Thymus (tissue), 11 donors: Measurements from ENCODE around the gene GFPT2. TPM values are rescaled to one million over a fixed set of nuclear protein-coding genes. Genes with fewer than 3 reads are reported as not detected.

Experiments used
- DNase-seq, 9 donors: peaks; one replicate each; pipeline ENCODE4 v3.0.0-alpha.2; 2013; ENCODE audit warnings: low spot score in 9 of 9, low read depth in 6 of 9, missing footprints in 1 of 9
- H3K27ac ChIP-seq, 2 donors: one replicate each; pipeline ENCODE4 v1.5.1; 2013; ENCODE audit warnings: control low read depth in 1 of 2, low read depth in 1 of 2, low read length in 1 of 2, mild to moderate bottlenecking in 1 of 2, moderate library complexity in 1 of 2
- H3K27me3 ChIP-seq, 2 donors: one replicate each; pipeline ENCODE4 v1.5.1; 2013; ENCODE audit warnings: low read length in 1 of 2; ENCODE audit not compliant: control insufficient read depth in 2 of 2, insufficient read depth in 1 of 2
- H3K36me3 ChIP-seq, 2 donors: one replicate each; pipeline ENCODE4 v1.5.1; 2013; ENCODE audit warnings: low read length in 1 of 2, mild to moderate bottlenecking in 1 of 2, moderate library complexity in 1 of 2; ENCODE audit not compliant: control insufficient read depth in 2 of 2, insufficient read depth in 2 of 2
- H3K4me1 ChIP-seq, 2 donors: one replicate each; pipeline ENCODE4 v1.5.1; 2013; ENCODE audit warnings: low read length in 2 of 2; ENCODE audit not compliant: control insufficient read depth in 2 of 2, insufficient read depth in 2 of 2
- H3K4me3 ChIP-seq, 2 donors: one replicate each; pipeline ENCODE4 v1.5.1; 2013; ENCODE audit warnings: low read length in 2 of 2, control low read depth in 1 of 2, mild to moderate bottlenecking in 1 of 2
- H3K9me3 ChIP-seq, 2 donors: one replicate each; pipeline ENCODE4 v1.5.1; 2013; ENCODE audit warnings: low read length in 1 of 2, mild to moderate bottlenecking in 1 of 2; ENCODE audit not compliant: control insufficient read depth in 2 of 2, insufficient read depth in 1 of 2
- WGBS: extraction: QIAGEN DNeasy Blood & Tissue Kit; methylation state at CpG from one replicate; pipeline ENCODE4 v1.1.7; 2013; 5-methylcytosine and 5-hydroxymethylcytosine counted together
- polyA plus RNA-seq: library from polyadenylated mRNA; stranded (reverse); fragments of 200-250 nt; gene quantifications from one replicate; pipeline ENCODE4 v1.2.3, GENCODE V29; 2013
- total RNA-seq: library from RNA; stranded (reverse); fragments of 120-200 nt; gene quantifications from one replicate; pipeline ENCODE4 v1.2.4, GENCODE V29; 2013
- donor health status: healthy.

Gene GFPT2
- total and polyA plus RNA-seq, 2 donors, result 0.85 to 3.1 TPM

DNA sequence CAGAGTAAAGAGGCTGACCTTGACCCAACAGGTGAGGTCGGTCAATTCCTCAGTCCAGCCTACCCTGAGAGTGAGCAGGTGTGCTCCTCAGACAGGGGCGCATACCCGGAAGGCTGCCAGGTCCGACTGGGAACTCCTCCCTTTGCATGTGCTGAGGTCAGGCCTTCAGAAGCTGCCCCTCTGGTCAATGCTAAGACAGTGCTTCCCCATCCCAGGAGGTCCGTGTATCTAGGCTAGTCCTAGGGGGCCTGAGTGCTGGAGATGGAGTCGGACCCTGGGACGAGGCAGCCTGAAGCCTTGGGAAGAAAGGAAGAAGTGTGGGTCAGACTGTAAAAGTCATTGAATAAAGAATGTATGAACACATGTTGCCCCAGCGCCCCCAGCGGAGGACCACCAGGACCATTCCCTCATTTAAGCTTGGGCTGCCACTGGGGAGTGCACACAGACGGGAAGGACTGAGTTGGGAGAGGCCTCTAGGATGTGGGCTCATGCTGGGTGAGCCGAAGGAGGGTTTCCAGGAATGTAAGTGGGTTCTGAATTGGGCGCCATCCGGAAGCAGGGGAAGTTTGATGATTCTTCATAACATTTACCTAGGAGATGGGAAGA lies 41.0 kb upstream of the GFPT2 start:
- no peak for DNase-seq
- H3K36me3 ChIP-seq, result no peaks in the 10 kb centered on the region
- no peak overlapping the region for H3K27ac ChIP-seq
- H3K27me3 ChIP-seq, result no peaks in the 10 kb centered on the region
- no peaks in the 10 kb centered on the region for H3K9me3 ChIP-seq
- no peak overlapping the region for H3K4me3 ChIP-seq
- no peaks in the 10 kb centered on the region for H3K4me1 ChIP-seq
- 94% methylated on average over 13 of the region's 13 CpGs for WGBS

DNA sequence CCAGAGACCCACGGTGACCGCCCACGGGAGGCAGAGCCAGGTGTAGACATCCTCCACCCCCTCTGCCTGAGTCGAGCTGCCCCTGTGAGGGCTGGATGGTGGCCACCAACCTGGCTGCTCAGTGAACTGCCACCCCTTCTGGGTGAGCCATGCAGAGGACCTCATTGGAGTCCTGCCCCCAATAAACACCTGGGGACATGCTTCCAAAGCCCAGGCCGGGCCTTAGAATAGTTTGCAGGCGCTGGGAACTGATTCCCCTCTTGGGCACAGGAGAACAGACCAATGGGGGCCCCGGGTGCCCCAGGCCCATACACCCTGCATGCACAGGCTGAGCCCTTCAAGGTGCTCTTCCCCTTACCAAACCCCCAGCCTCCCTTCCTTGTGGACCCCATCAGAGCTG lies 38.1 kb upstream of the GFPT2 start:
- no peak for DNase-seq
- H3K9me3 ChIP-seq, result no peaks in the 10 kb centered on the region
- no peaks in the 10 kb centered on the region for H3K36me3 ChIP-seq

GRCh38 chr5:180390441-180391190 lies 37.5 kb upstream of the GFPT2 start:
- no peaks in the 10 kb centered on the region for H3K9me3 ChIP-seq
- no peaks in the 10 kb centered on the region for H3K27me3 ChIP-seq
- H3K27ac ChIP-seq, result no peak overlapping the region
- 89% methylated on average over 15 of the region's 15 CpGs for WGBS
- no peaks in the 10 kb centered on the region for H3K4me1 ChIP-seq
- no peaks in the 10 kb centered on the region for H3K36me3 ChIP-seq
- no peak overlapping the region for H3K4me3 ChIP-seq
- DNase-seq, result no peak

More for the DNA sequence above, 38.1 kb upstream of the GFPT2 start:
- Histone ChIP-seq H3K4me3 (no peak overlapping the region), H3K27ac (no peak overlapping the region), H3K4me1 (no peaks in the 10 kb centered on the region), H3K27me3 (no peaks in the 10 kb centered on the region)
- 92% methylated on average over 7 of the region's 7 CpGs for WGBS

- WGBS, result 74% methylated on average over 39 of the region's 39 CpGs
- Histone ChIP-seq H3K4me1 (no peaks in the 10 kb centered on the region), H3K27ac (no peak overlapping the region), H3K36me3 (no peaks in the 10 kb centered on the region), H3K9me3 (no peaks in the 10 kb centered on the region), H3K4me3 (no peak overlapping the region), H3K27me3 (no peaks in the 10 kb centered on the region)
- no peak for DNase-seq
Observed at GRCh38 chr5:180389252-180390101, 36.3 kb upstream of the GFPT2 start.

GRCh38 chr5:180387798-180388197 lies 34.7 kb upstream of the GFPT2 start:
- DNase-seq, result no peak
- Histone ChIP-seq H3K27ac (no peak overlapping the region), H3K4me3 (no peak overlapping the region), H3K27me3 (no peaks in the 10 kb centered on the region), H3K4me1 (no peaks in the 10 kb centered on the region), H3K9me3 (no peaks in the 10 kb centered on the region), H3K36me3 (no peaks in the 10 kb centered on the region)
- 96% methylated on average over 6 of the region's 6 CpGs for WGBS

- Histone ChIP-seq H3K36me3 (no peaks in the 10 kb centered on the region), H3K4me3 (no peak overlapping the region), H3K27me3 (no peaks in the 10 kb centered on the region), H3K27ac (no peak overlapping the region), H3K4me1 (no peaks in the 10 kb centered on the region), H3K9me3 (no peaks in the 10 kb centered on the region)
- no peak for DNase-seq
- 96% methylated on average over 8 of the region's 8 CpGs for WGBS
Observed at GRCh38 chr5:180382926-180383325, 29.8 kb upstream of the GFPT2 start.

DNA sequence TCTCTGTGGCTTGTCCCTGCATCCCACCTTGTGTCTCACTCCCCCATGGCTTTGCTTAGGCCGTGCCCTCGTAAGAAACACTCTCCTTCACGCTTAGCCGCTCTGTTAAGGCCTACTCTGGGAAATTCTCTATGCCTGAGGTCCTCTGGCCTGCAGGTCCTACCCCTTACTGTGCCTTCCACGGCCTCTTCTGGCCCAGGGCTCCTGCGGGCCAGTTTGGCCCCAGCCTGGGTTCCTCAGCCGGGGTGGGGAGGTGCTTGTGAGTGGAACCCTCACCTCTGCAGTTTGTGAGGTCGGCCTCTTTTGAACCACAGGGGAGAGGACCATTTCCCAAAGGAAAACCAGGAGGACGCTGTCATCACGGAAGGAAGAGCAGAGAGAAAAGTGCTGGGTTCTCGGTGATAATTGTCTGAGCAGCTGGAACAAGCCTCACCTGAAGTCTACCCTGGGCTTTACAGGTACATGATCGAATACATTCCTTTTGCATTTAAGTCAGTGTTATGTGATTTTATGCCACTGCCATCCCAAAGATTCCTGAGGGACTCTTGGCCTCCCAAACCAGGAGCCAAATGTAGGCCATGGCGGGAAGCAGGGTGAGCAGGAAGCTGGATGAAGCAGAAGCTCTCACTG lies 28.8 kb upstream of the GFPT2 start:
- DNase-seq, result no peak
- no peaks in the 10 kb centered on the region for H3K4me1 ChIP-seq
- no peak overlapping the region for H3K4me3 ChIP-seq
- no peaks in the 10 kb centered on the region for H3K9me3 ChIP-seq
- WGBS, result 95% methylated on average over 13 of the region's 13 CpGs
- H3K27ac ChIP-seq, result no peak overlapping the region
- H3K27me3 ChIP-seq, result peaks cover 0 to 2% of the 10 kb centered on the region in 2 donors
- H3K36me3 ChIP-seq, result no peaks in the 10 kb centered on the region

DNA sequence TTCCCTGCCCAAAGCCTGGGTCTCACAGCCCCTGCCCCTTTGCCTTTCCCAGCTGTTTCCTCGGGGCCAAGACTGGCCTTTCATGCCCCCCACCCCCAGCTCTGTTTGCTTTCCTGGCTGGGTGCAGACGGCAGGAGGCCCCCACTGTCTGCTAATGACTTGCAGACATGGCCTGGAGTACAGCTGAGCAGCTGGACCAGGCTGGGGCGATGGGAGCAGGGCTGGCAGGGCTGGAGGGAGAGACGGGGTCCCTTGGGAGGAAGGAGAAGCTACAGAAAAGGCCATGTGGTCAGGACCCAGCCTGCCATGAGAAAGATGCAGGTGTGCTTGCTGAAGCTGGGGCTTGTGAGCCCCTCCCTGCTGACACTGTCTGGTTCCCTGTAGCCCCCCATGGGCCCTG lies 28.3 kb upstream of the GFPT2 start:
- no peak for DNase-seq
- Histone ChIP-seq H3K4me1 (no peaks in the 10 kb centered on the region), H3K36me3 (no peaks in the 10 kb centered on the region), H3K9me3 (no peaks in the 10 kb centered on the region), H3K27ac (no peak overlapping the region), H3K27me3 (peaks cover 0 to 2% of the 10 kb centered on the region in 2 donors), H3K4me3 (no peak overlapping the region)
- 70% methylated on average over 4 of the region's 4 CpGs for WGBS
